ENCODE data around the gene CARD19.

CARD19 gene

GRCh38 chr9:93096131-93096802 is at the start of gene CARD19:
TSS of gene CARD19 (plus strand) at chr9:93096217. CDS start at chr9:93096346, 129 bp downstream.
- no peak for DNase-seq (ENCODE audit: low read depth)

- no peak for DNase-seq (ENCODE audit: low read depth)
Measured at GRCh38 chr9:93048566-93049448, 47.2 kb upstream of the CARD19 start.

- DNase-seq (ENCODE audit: low read depth) = no peak
Measured at GRCh38 chr9:93049491-93049890, 46.5 kb upstream of the CARD19 start.

GRCh38 chr9:93050231-93050630 is 45.8 kb upstream of the CARD19 start:
- DNase-seq (ENCODE audit: low read depth) = no peak

- no peak for DNase-seq (ENCODE audit: low read depth)
Measured at GRCh38 chr9:93051680-93052089, 44.3 kb upstream of the CARD19 start.

- DNase-seq (ENCODE audit: low read depth) = no peak
Measured at GRCh38 chr9:93052791-93053540, 43.1 kb upstream of the CARD19 start.

GRCh38 chr9:93053781-93054331 is 42.2 kb upstream of the CARD19 start:
- no peak for DNase-seq (ENCODE audit: low read depth)

- no peak for DNase-seq (ENCODE audit: low read depth)
Measured at GRCh38 chr9:93054758-93055704, 41.0 kb upstream of the CARD19 start.

- no peak for DNase-seq (ENCODE audit: low read depth)
Measured at GRCh38 chr9:93057042-93057702, 38.8 kb upstream of the CARD19 start.

- DNase-seq (ENCODE audit: low read depth) = no peak
Measured at GRCh38 chr9:93057703-93058354, 38.2 kb upstream of the CARD19 start.

- DNase-seq (ENCODE audit: low read depth) = no peak
Measured at GRCh38 chr9:93058355-93059010, 37.5 kb upstream of the CARD19 start, which contains the start of gene SUSD3. TSS of gene SUSD3 (plus strand) at chr9:93058701. CDS start at chr9:93058743, 42 bp downstream.

- no peak for DNase-seq (ENCODE audit: low read depth)
Measured at GRCh38 chr9:93059011-93059714, 36.9 kb upstream of the CARD19 start.

GRCh38 chr9:93059715-93060578 is 36.1 kb upstream of the CARD19 start:
- no peak for DNase-seq (ENCODE audit: low read depth)

- no peak for DNase-seq (ENCODE audit: low read depth)
Measured at GRCh38 chr9:93060746-93061259, 35.2 kb upstream of the CARD19 start.

GRCh38 chr9:93061260-93061751 is 34.7 kb upstream of the CARD19 start:
- DNase-seq (ENCODE audit: low read depth) = no peak

- DNase-seq (ENCODE audit: low read depth) = no peak
Measured at GRCh38 chr9:93061791-93062763, 33.9 kb upstream of the CARD19 start.
